ENCODE measurements around the gene USP44. TPM values are rescaled to one million over a fixed set of nuclear protein-coding genes. Genes with fewer than 3 reads are reported as not detected.

USP44 gene
- total and polyA plus RNA-seq, 11 donors = 0.09 to 1.2 (median 0.33) TPM; not detected in 3

DNA sequence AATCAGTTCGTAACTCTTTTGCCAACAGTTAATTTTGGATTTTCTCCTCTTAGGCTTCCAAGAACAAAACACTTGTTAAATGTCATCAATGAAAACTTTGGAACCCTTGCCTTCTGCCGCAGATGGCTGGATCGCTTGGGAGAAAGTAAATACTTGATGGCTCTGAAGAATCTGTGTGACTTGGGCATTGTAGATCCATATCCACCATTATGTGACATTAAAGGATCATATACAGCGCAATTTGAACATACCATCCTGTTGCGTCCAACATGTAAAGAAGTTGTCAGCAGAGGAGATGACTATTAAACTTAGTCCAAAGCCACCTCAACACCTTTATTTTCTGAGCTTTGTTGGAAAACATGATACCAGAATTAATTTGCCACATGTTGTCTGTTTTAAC is 37.7 kb downstream of the USP44 start:
- intact Hi-C loops (cut with DNase I) = no loop called here
- 93 to 96% (median 94%) methylated on average over 5 of the region's 5 CpGs for WGBS, 4 donors
- no peak overlapping the region for H3K27ac ChIP-seq

DNA sequence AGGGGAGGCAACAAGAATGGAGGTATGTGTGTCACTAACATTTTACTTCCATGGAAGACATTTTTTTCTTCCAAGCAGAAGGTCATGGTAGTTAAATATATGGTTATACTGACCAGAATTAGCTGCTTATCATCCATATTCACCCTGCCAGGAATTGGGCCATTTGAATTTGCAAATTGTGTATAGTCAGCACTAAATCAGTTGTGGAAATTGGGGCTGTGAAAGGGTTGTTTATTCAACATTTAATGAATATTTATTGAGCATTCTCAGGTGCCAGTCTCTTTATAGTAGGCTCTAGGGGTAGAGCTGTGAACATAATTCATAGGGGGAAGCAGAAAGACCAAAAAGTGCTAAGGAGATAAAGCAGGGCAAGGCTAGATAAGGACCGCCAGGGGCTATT is 39.3 kb downstream of the USP44 start:
- ATAC-seq (no peak), DNase-seq (no peak)
- intact Hi-C loops (cut with DNase I) = no loop called here
- no peak overlapping the region for H3K27ac ChIP-seq
- H3K9me3 ChIP-seq = no peaks in the 10 kb centered on the region
- no peaks in the 10 kb centered on the region for H3K27me3 ChIP-seq
- WGBS, 4 donors = 75 to 83% (median 80%) methylated on average over 1 of the region's 1 CpG
- peaks cover 0 to 95% (median 85%) of the 10 kb centered on the region in 9 donors for H3K36me3 ChIP-seq
- H3K4me3 ChIP-seq = no peak overlapping the region
- no peaks in the 10 kb centered on the region for H3K4me1 ChIP-seq
- TF ChIP-seq, protein P1, sequence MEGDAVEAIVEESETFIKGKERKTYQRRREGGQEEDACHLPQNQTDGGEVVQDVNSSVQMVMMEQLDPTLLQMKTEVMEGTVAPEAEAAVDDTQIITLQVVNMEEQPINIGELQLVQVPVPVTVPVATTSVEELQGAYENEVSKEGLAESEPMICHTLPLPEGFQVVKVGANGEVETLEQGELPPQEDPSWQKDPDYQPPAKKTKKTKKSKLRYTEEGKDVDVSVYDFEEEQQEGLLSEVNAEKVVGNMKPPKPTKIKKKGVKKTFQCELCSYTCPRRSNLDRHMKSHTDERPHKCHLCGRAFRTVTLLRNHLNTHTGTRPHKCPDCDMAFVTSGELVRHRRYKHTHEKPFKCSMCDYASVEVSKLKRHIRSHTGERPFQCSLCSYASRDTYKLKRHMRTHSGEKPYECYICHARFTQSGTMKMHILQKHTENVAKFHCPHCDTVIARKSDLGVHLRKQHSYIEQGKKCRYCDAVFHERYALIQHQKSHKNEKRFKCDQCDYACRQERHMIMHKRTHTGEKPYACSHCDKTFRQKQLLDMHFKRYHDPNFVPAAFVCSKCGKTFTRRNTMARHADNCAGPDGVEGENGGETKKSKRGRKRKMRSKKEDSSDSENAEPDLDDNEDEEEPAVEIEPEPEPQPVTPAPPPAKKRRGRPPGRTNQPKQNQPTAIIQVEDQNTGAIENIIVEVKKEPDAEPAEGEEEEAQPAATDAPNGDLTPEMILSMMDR (IDR thresholded peaks at IDR 0.05) = no peak
- no peak for TF ChIP-seq POLR2A (IDR thresholded peaks at IDR 0.05)

More for the DNA sequence above, 37.7 kb downstream of the USP44 start:
- Histone ChIP-seq H3K27me3 (no peaks in the 10 kb centered on the region), H3K4me1 (no peaks in the 10 kb centered on the region), H3K4me3 (no peak overlapping the region), H3K9me3 (no peaks in the 10 kb centered on the region), H3K36me3 (peaks cover 0 to 80% (median 69%) of the 10 kb centered on the region in 9 donors)
- TF ChIP-seq, protein P1 (IDR thresholded peaks at IDR 0.05) = no peak
- no peak for TF ChIP-seq POLR2A (IDR thresholded peaks at IDR 0.05)
- DNase-seq (no peak), ATAC-seq (no peak)

DNA sequence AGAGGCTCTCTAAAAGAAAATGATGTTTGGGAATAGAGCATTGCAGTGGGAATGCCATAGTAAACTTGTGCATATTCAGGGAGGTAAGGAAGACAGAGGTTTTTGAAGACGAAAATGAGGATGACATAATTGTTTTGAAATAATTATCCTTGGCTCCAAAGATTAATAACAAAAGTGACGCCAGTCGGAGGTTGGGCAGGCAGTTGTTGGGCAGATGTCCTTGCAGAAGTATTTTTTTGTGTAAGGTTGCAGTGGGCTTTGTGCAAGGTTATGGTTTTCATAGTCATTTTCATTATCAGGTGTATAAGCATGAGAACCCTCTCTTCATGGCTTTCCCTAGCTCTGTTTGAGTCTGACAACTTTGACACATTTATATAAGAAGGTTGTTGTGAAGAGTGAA is 42.0 kb downstream of the USP44 start:
- DNase-seq = no peak
- intact Hi-C loops (cut with DNase I) = no loop called here
- Histone ChIP-seq H3K4me1 (no peaks in the 10 kb centered on the region), H3K27me3 (no peaks in the 10 kb centered on the region), H3K27ac (no peak overlapping the region), H3K9me3 (no peaks in the 10 kb centered on the region), H3K36me3 (peaks cover 0 to 100% (median 98%) of the 10 kb centered on the region in 9 donors), H3K4me3 (no peak overlapping the region)
- whole genome bisulfite sequencing, 4 donors = 71 to 85% (median 74%) methylated on average over 3 of the region's 3 CpGs
- TF ChIP-seq POLR2A (IDR thresholded peaks at IDR 0.05) = no peak
- TF ChIP-seq, protein P1 (IDR thresholded peaks at IDR 0.05) = no peak
- no peak for ATAC-seq

DNA sequence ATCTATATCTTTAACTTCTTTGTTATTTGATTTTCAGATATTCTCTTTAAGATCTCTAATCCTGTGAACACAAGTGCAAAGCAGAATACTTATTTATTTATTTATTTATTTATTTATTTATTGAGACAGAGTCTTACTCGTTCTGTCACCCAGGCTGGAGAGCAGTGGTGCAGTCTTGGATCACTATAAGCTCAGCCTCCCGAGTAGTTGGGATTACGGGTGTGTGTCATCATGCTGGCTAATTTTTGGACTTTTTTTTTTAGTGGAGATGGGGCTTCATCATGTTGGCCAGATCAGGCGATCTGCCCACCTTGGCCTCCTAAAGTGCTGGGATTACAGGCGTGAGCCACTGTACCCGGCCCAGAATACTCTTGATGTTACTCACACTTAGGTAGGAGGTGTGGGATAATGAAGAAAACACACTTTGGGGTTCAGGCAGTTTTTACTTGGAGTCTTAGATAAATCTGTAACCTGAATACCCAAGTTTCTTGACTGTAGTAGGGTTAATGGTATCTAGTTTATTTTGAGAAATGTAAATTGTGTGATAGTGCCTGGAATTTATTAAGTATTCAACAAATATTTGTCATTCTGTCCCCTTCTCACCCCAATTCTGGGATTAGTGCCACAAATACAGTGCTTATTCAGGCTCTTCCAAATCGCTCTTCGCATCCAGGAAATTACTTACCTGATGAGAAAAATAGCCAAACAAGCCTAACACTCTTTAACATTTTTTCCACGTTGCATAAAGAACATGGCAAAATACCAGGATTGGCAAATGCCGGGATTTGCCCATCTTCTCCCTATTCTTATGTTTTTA is 44.4 kb downstream of the USP44 start:
- DNase-seq (no peak), ATAC-seq (no peak)
- intact Hi-C loops (cut with DNase I) = no loop called here
- WGBS, 4 donors = 93 to 94% (median 93%) methylated on average over 10 of the region's 10 CpGs
- Histone ChIP-seq H3K4me3 (no peak overlapping the region), H3K27me3 (no peaks in the 10 kb centered on the region), H3K9me3 (no peaks in the 10 kb centered on the region), H3K36me3 (peaks cover 0 to 97% (median 88%) of the 10 kb centered on the region in 9 donors), H3K4me1 (no peaks in the 10 kb centered on the region), H3K27ac (no peak overlapping the region)
- TF ChIP-seq, protein P1 (IDR thresholded peaks at IDR 0.05) = no peak
- TF ChIP-seq POLR2A (IDR thresholded peaks at IDR 0.05) = no peak

Measured in heart left ventricle (tissue), 16 donors.